Measurements from ENCODE around the gene IL1RAPL2. TPM values are rescaled to one million over a fixed set of nuclear protein-coding genes. Genes with fewer than 3 reads are reported as not detected.

IL1RAPL2 gene
- total RNA-seq, 2 donors from 2014 or later: not detected

GRCh38 chrX:105533951-105534350 lies 968.0 kb downstream of the IL1RAPL2 start:
- Histone ChIP-seq H3K27me3 (no peaks in the 10 kb centered on the region), H3K36me3 (no peaks in the 10 kb centered on the region), H3K4me3 (no peak overlapping the region), H3K4me1 (no peaks in the 10 kb centered on the region), H3K9me3 (peaks cover 4 to 11% of the 10 kb centered on the region in 2 donors), H3K27ac (no peak overlapping the region)
- no peak for DNase-seq (ENCODE audit: low spot score)
- no peak for TF ChIP-seq CTCF (IDR thresholded peaks at IDR 0.05)

GRCh38 chrX:105543283-105543682 lies 977.3 kb downstream of the IL1RAPL2 start:
- Histone ChIP-seq H3K27me3 (no peaks in the 10 kb centered on the region), H3K9me3 (no peaks in the 10 kb centered on the region), H3K4me3 (no peak overlapping the region), H3K4me1 (no peaks in the 10 kb centered on the region), H3K36me3 (no peaks in the 10 kb centered on the region), H3K27ac (no peak overlapping the region)
- no peak for TF ChIP-seq CTCF (IDR thresholded peaks at IDR 0.05)
- no peak for DNase-seq (ENCODE audit: low spot score)

- no peak for TF ChIP-seq CTCF (IDR thresholded peaks at IDR 0.05)
- Histone ChIP-seq H3K4me1 (no peaks in the 10 kb centered on the region), H3K27ac (no peak overlapping the region), H3K36me3 (no peaks in the 10 kb centered on the region), H3K4me3 (no peak overlapping the region), H3K9me3 (no peaks in the 10 kb centered on the region), H3K27me3 (no peaks in the 10 kb centered on the region)
- no peak for DNase-seq (ENCODE audit: low spot score)
Measured at GRCh38 chrX:105550043-105550663, 984.2 kb downstream of the IL1RAPL2 start.

GRCh38 chrX:105552395-105552794 lies 986.4 kb downstream of the IL1RAPL2 start:
- no peak for TF ChIP-seq CTCF (IDR thresholded peaks at IDR 0.05)
- Histone ChIP-seq H3K27ac (no peak overlapping the region), H3K27me3 (no peaks in the 10 kb centered on the region), H3K4me3 (no peak overlapping the region), H3K4me1 (no peaks in the 10 kb centered on the region), H3K36me3 (no peaks in the 10 kb centered on the region), H3K9me3 (no peaks in the 10 kb centered on the region)
- no peak for DNase-seq (ENCODE audit: low spot score)

- no peaks in the 10 kb centered on the region for H3K36me3 ChIP-seq
- H3K4me1 ChIP-seq: no peaks in the 10 kb centered on the region
- no peak for TF ChIP-seq CTCF (IDR thresholded peaks at IDR 0.05)
- H3K27ac ChIP-seq: no peak overlapping the region
- no peak for DNase-seq (ENCODE audit: low spot score)
- no peak overlapping the region for H3K4me3 ChIP-seq
- no peaks in the 10 kb centered on the region for H3K27me3 ChIP-seq
- no peaks in the 10 kb centered on the region for H3K9me3 ChIP-seq
Measured at GRCh38 chrX:105553118-105553517, 987.1 kb downstream of the IL1RAPL2 start.

- H3K27ac ChIP-seq: no peak overlapping the region
- H3K9me3 ChIP-seq: no peaks in the 10 kb centered on the region
- DNase-seq (ENCODE audit: low spot score): no peak
- H3K27me3 ChIP-seq: no peaks in the 10 kb centered on the region
- no peaks in the 10 kb centered on the region for H3K36me3 ChIP-seq
- H3K4me3 ChIP-seq: no peak overlapping the region
- no peak for TF ChIP-seq CTCF (IDR thresholded peaks at IDR 0.05)
- no peaks in the 10 kb centered on the region for H3K4me1 ChIP-seq
Measured at GRCh38 chrX:105564501-105564900, 998.5 kb downstream of the IL1RAPL2 start.

Data from right atrium auricular region (tissue), 2 donors.